Spinal cord (tissue), 10 donors: ENCODE measurements around the gene CBLIF. TPM values are rescaled to one million over a fixed set of nuclear protein-coding genes. Genes with fewer than 3 reads are reported as not detected.
"Not testable (repeated sequence)": the region's sequence is repeated elsewhere in the genome, so short reads cannot be mapped to it uniquely, and the experiment has no call there.

Experiments used
- DNase-seq, 6 donors: peaks; one replicate each; pipeline versions ENCODE4 v3.0.0 to v3.0.0-alpha.2; 2013 to 2015; ENCODE audit warnings: low spot score in 6 of 6, low read depth in 4 of 6
- H3K27ac ChIP-seq: one replicate; pipeline ENCODE4 v1.5.1; 2013; ENCODE audit warnings: low read depth, low read length, control low read depth
- H3K27me3 ChIP-seq: one replicate; pipeline ENCODE4 v1.6.1; 2013; ENCODE audit warnings: low read length; ENCODE audit not compliant: control insufficient read depth, insufficient read depth
- H3K36me3 ChIP-seq: one replicate; pipeline ENCODE4 v1.6.1; 2013; ENCODE audit warnings: low read length; ENCODE audit not compliant: control insufficient read depth, insufficient read depth
- H3K4me1 ChIP-seq: one replicate; pipeline ENCODE4 v1.6.1; 2013; ENCODE audit warnings: low read length; ENCODE audit not compliant: control insufficient read depth, insufficient read depth
- H3K4me3 ChIP-seq: one replicate; pipeline ENCODE4 v1.5.1; 2013; ENCODE audit warnings: low read depth, low read length, control low read depth
- H3K9me3 ChIP-seq: one replicate; pipeline ENCODE4 v1.6.1; 2013; ENCODE audit warnings: low read length; ENCODE audit not compliant: control insufficient read depth, insufficient read depth
- WGBS: methylation state at CpG from one replicate; pipeline ENCODE4 v1.1.5; 2013; ENCODE audit warnings: missing lambda C conversion rate; ENCODE audit not compliant: insufficient coverage; 5-methylcytosine and 5-hydroxymethylcytosine counted together
- polyA plus RNA-seq, 2 donors: library from polyadenylated mRNA; unstranded; fragments of 120-200 nt; gene quantifications; one replicate each; pipeline ENCODE4 v1.2.1, GENCODE V29; 2013; ENCODE audit not compliant: insufficient read length in 2 of 2
- total RNA-seq, 2 donors: library from RNA; depleted of rRNA in 1 of 2; stranded (reverse); fragments of 120-200 nt in 1 of 2; fragments of >200 nt in 1 of 2; gene quantifications; one replicate each; pipeline versions ENCODE4 v1.2.3 to v1.2.4, GENCODE V29; 2013 to 2014
- donor health status: healthy.

The CBLIF gene
- total and polyA plus RNA-seq, 4 donors = not detected

- Histone ChIP-seq H3K27ac (no peak overlapping the region), H3K36me3 (peaks cover 1% of the 10 kb centered on the region), H3K27me3 (no peaks in the 10 kb centered on the region), H3K9me3 (no peaks in the 10 kb centered on the region), H3K4me3 (no peak overlapping the region), H3K4me1 (no peaks in the 10 kb centered on the region)
- 100% methylated on average over 2 of the region's 4 CpGs for WGBS
- no peak for DNase-seq
Measured at GRCh38 chr11:59785818-59786217, 59.5 kb downstream of the CBLIF start.

- not testable (repeated sequence) for H3K9me3 ChIP-seq, H3K27ac ChIP-seq, H3K36me3 ChIP-seq, H3K4me3 ChIP-seq, H3K4me1 ChIP-seq, H3K27me3 ChIP-seq, DNase-seq
- WGBS = 91% methylated on average over 3 of the region's 5 CpGs
Measured at GRCh38 chr11:59784441-59784840, 60.9 kb downstream of the CBLIF start.

- Histone ChIP-seq H3K4me1 (no peaks in the 10 kb centered on the region), H3K27me3 (no peaks in the 10 kb centered on the region), H3K9me3 (no peaks in the 10 kb centered on the region), H3K36me3 (no peaks in the 10 kb centered on the region), H3K27ac (no peak overlapping the region), H3K4me3 (no peak overlapping the region)
- DNase-seq = no peak
- 87% methylated on average over 4 of the region's 4 CpGs for WGBS
Measured at GRCh38 chr11:59783632-59784090, 61.6 kb downstream of the CBLIF start.

- Histone ChIP-seq H3K4me3 (no peak overlapping the region), H3K36me3 (no peaks in the 10 kb centered on the region), H3K4me1 (no peaks in the 10 kb centered on the region), H3K9me3 (no peaks in the 10 kb centered on the region), H3K27me3 (no peaks in the 10 kb centered on the region), H3K27ac (no peak overlapping the region)
- whole genome bisulfite sequencing = no CpG with 5 or more reads among the region's 2 CpGs
- DNase-seq = no peak
Measured at GRCh38 chr11:59782080-59782479, 63.2 kb downstream of the CBLIF start.

- Histone ChIP-seq H3K36me3 (no peaks in the 10 kb centered on the region), H3K27ac (no peak overlapping the region), H3K4me3 (no peak overlapping the region), H3K4me1 (no peaks in the 10 kb centered on the region), H3K27me3 (no peaks in the 10 kb centered on the region), H3K9me3 (no peaks in the 10 kb centered on the region)
- WGBS = 67% methylated on average over 1 of the region's 1 CpG
- no peak for DNase-seq
Measured at GRCh38 chr11:59779487-59779886, 65.8 kb downstream of the CBLIF start.

Other genes with a start within 250 kb of the CBLIF start
- gene OSBP, start 229.7 kb downstream of the CBLIF start, total RNA-seq = 10 to 100 TPM; 28.6 to 42.6 TPM
- gene OSBP, start 229.7 kb downstream of the CBLIF start, polyA plus RNA-seq = 10 to 100 TPM; 33.2 to 35.9 TPM
- 10 to 100 TPM in 1 of 2 donors, 1 to 10 TPM in 1; 7.0 to 12.3 TPM for gene PATL1, start 176.5 kb downstream of the CBLIF start, total RNA-seq
- gene PATL1, start 176.5 kb downstream of the CBLIF start, polyA plus RNA-seq = 10 to 100 TPM; 29.7 to 30.4 TPM
- not detected for gene OR10V1, start 131.7 kb downstream of the CBLIF start, total RNA-seq
- gene OR10V1, start 131.7 kb downstream of the CBLIF start, polyA plus RNA-seq = not detected
- gene STX3, start 90.1 kb downstream of the CBLIF start, total RNA-seq = 10 to 100 TPM; 10.1 to 11.4 TPM
- 10 to 100 TPM; 12.2 to 15.5 TPM for gene STX3, start 90.1 kb downstream of the CBLIF start, polyA plus RNA-seq
- 10 to 100 TPM; 26.6 to 54.1 TPM for gene MRPL16, start 34.7 kb downstream of the CBLIF start, total RNA-seq
- gene MRPL16, start 34.7 kb downstream of the CBLIF start, polyA plus RNA-seq = 10 to 100 TPM; 40.5 to 50.0 TPM
- 1 to 10 TPM in 1 of 2 donors, not detected in 1; 7.0 TPM for gene TCN1, start 21.0 kb upstream of the CBLIF start, total RNA-seq
- gene TCN1, start 21.0 kb upstream of the CBLIF start, polyA plus RNA-seq = not detected
- not detected for gene OOSP3, start 33.3 kb upstream of the CBLIF start, total RNA-seq
- not detected for gene OOSP3, start 33.3 kb upstream of the CBLIF start, polyA plus RNA-seq
- gene OOSP1, start 92.9 kb upstream of the CBLIF start, total RNA-seq = not detected
- not detected for gene OOSP1, start 92.9 kb upstream of the CBLIF start, polyA plus RNA-seq
- gene OOSP4A, start 118.5 kb upstream of the CBLIF start, total RNA-seq = not detected
- not detected for gene OOSP4A, start 118.5 kb upstream of the CBLIF start, polyA plus RNA-seq
- gene OOSP4B, start 171.7 kb upstream of the CBLIF start, total RNA-seq = not detected
- not detected for gene OOSP4B, start 171.7 kb upstream of the CBLIF start, polyA plus RNA-seq
- not detected for gene OOSP2, start 194.9 kb upstream of the CBLIF start, total RNA-seq
- not detected for gene OOSP2, start 194.9 kb upstream of the CBLIF start, polyA plus RNA-seq
- gene MS4A3, start 211.2 kb upstream of the CBLIF start, total RNA-seq = 10 to 100 TPM in 1 of 2 donors, under 1 TPM in 1; 0.72 to 29.5 TPM
- gene MS4A3, start 211.2 kb upstream of the CBLIF start, polyA plus RNA-seq = under 1 TPM in 1 of 2 donors, not detected in 1; 0.93 TPM
- gene MS4A2, start 243.2 kb upstream of the CBLIF start, total RNA-seq = 1 to 10 TPM in 1 of 2 donors, under 1 TPM in 1; 0.39 to 1.2 TPM
- gene MS4A2, start 243.2 kb upstream of the CBLIF start, polyA plus RNA-seq = under 1 TPM in 1 of 2 donors, not detected in 1; 0.20 TPM